Nephron progenitor cell (in vitro differentiated cells): ENCODE results near the gene SPRR2B.
A peak's percentile ranks its signal among the peaks of the same experiment; 100 is the strongest.
"Not testable (repeated sequence)": the region's sequence is repeated elsewhere in the genome, so short reads cannot be mapped to it uniquely, and the experiment has no call there.

Source experiments
- DNase-seq: peaks from one replicate; pipeline ENCODE4 v3.0.0; 2021
- H3K27ac Mint-ChIP-seq: 2 replicates; pipeline ENCODE4 v1.8.0; 2021; ENCODE audit warnings: mild to moderate bottlenecking, moderate library complexity, mixed read lengths
- H3K27me3 Mint-ChIP-seq: 2 replicates; pipeline ENCODE4 v1.8.0; 2021; ENCODE audit warnings: mild to moderate bottlenecking, low read depth, mixed read lengths; ENCODE audit not compliant: poor library complexity
- H3K36me3 Mint-ChIP-seq: 2 replicates; pipeline ENCODE4 v1.8.0; 2021; ENCODE audit warnings: low read depth, mixed read lengths
- H3K4me1 Mint-ChIP-seq: 2 replicates; pipeline ENCODE4 v1.8.0; 2021; ENCODE audit warnings: mixed read lengths
- H3K4me3 Mint-ChIP-seq: 2 replicates; pipeline ENCODE4 v1.8.0; 2021; ENCODE audit warnings: mild to moderate bottlenecking, moderate library complexity, mixed read lengths
- H3K9me3 Mint-ChIP-seq: 2 replicates; pipeline ENCODE4 v1.8.0; 2021; ENCODE audit warnings: mild to moderate bottlenecking, moderate library complexity, mixed read lengths
- CTCF ChIP-seq: fragments of 200-600 bp; sonication (generic); IDR thresholded peaks from 2 replicates; pipeline ENCODE4 v1.5.0; 2021; ENCODE audit warnings: antibody characterized with exemption

Gene SPRR2B

GRCh38 chr1:153071511-153071910 lies at the start of gene SPRR2B:
TSS of gene SPRR2B (minus strand) at chr1:153071611. CDS start at chr1:153070839, 772 bp downstream.
- Mint-ChIP-seq H3K4me1 (no peaks in the 10 kb centered on the region), H3K9me3 (no peaks in the 10 kb centered on the region), H3K27ac (no peak within 1 kb of the TSS), H3K27me3 (no peaks in the 10 kb centered on the region), H3K36me3 (no peaks in the 10 kb centered on the region), H3K4me3 (no peak within 1 kb of the TSS)
- TF ChIP-seq CTCF = no peak
- DNase-seq = no peak

- Mint-ChIP-seq H3K27me3 (peaks cover 14% of the 10 kb centered on the region), H3K4me1 (peaks cover 17% of the 10 kb centered on the region), H3K9me3 (peaks cover 46% of the 10 kb centered on the region), H3K36me3 (peaks cover 14% of the 10 kb centered on the region), H3K4me3 (no peak overlapping the region), H3K27ac (no peak overlapping the region)
- DNase-seq = no peak
- no peak for TF ChIP-seq CTCF
Observed at GRCh38 chr1:153120945-153121344, 49.5 kb upstream of the SPRR2B start.

- no peak overlapping the region for H3K4me3 Mint-ChIP-seq
Observed at GRCh38 chr1:153119491-153119971, 48.1 kb upstream of the SPRR2B start.

GRCh38 chr1:153115264-153115663 lies 43.9 kb upstream of the SPRR2B start:
- not testable (repeated sequence) for H3K27me3 Mint-ChIP-seq, H3K27ac Mint-ChIP-seq, DNase-seq, H3K4me3 Mint-ChIP-seq, H3K9me3 Mint-ChIP-seq, H3K4me1 Mint-ChIP-seq, H3K36me3 Mint-ChIP-seq

More at GRCh38 chr1:153119491-153119971, 48.1 kb upstream of the SPRR2B start:
- peak; percentile 9 for DNase-seq
- peaks cover 32% of the 10 kb centered on the region for H3K9me3 Mint-ChIP-seq
- TF ChIP-seq CTCF = no peak
- H3K27me3 Mint-ChIP-seq = peaks cover 4% of the 10 kb centered on the region
- peaks cover 17% of the 10 kb centered on the region for H3K4me1 Mint-ChIP-seq
- H3K36me3 Mint-ChIP-seq = peaks cover 9% of the 10 kb centered on the region
- no peak overlapping the region for H3K27ac Mint-ChIP-seq

- no peak for TF ChIP-seq CTCF
- H3K27ac Mint-ChIP-seq = no peak within 1 kb of the TSS
- peaks cover 6% of the 10 kb centered on the region for H3K27me3 Mint-ChIP-seq
- no peaks in the 10 kb centered on the region for H3K36me3 Mint-ChIP-seq
- DNase-seq = no peak
- no peaks in the 10 kb centered on the region for H3K4me1 Mint-ChIP-seq
- H3K9me3 Mint-ChIP-seq = peaks cover 8% of the 10 kb centered on the region
- no peak within 1 kb of the TSS for H3K4me3 Mint-ChIP-seq
Observed at GRCh38 chr1:153113416-153113815, 42.0 kb upstream of the SPRR2B start, which contains the start of gene SPRR2F. TSS of gene SPRR2F (minus strand) at chr1:153113516. CDS start at chr1:153112733, 783 bp downstream.

GRCh38 chr1:153112454-153112853 lies 41.0 kb upstream of the SPRR2B start:
- H3K9me3 Mint-ChIP-seq = peaks cover 17% of the 10 kb centered on the region
- not testable (repeated sequence) for H3K36me3 Mint-ChIP-seq, H3K4me1 Mint-ChIP-seq

GRCh38 chr1:153100245-153100644 lies 28.8 kb upstream of the SPRR2B start:
- TF ChIP-seq CTCF = no peak
- DNase-seq = no peak
- no peaks in the 10 kb centered on the region for H3K4me1 Mint-ChIP-seq
- H3K27me3 Mint-ChIP-seq = no peaks in the 10 kb centered on the region
- H3K27ac Mint-ChIP-seq = no peak overlapping the region
- no peaks in the 10 kb centered on the region for H3K36me3 Mint-ChIP-seq
- peaks cover 12% of the 10 kb centered on the region for H3K9me3 Mint-ChIP-seq
- no peak overlapping the region for H3K4me3 Mint-ChIP-seq

More at GRCh38 chr1:153112454-153112853, 41.0 kb upstream of the SPRR2B start:
- not testable (repeated sequence) for H3K27ac Mint-ChIP-seq, DNase-seq, H3K4me3 Mint-ChIP-seq, H3K27me3 Mint-ChIP-seq
